ENCODE data around the gene ZNF670. TPM values are rescaled to one million over a fixed set of nuclear protein-coding genes. Genes with fewer than 3 reads are reported as not detected.

ZNF670 gene
- total and polyA plus RNA-seq, 9 of the 15 experiments (the other 6 are each of a cell fraction or from before 2014, with no cell fraction given) = 7.1 to 23.4 (median 11.8) TPM

GRCh38 chr1:247103859-247104591 is 25.4 kb upstream of the ZNF670 start, which contains the start of gene ZNF669 (continued):
- peak; percentile 87 for TF ChIP-seq TAF1 (IDR thresholded peaks at IDR 0.05; ENCODE audit: control insufficient read depth, extremely low read depth, insufficient read depth, low read length, severe bottlenecking)
- no peak for TF ChIP-seq NUFIP1 (IDR thresholded peaks at IDR 0.05; ENCODE audit: partially characterized antibody)
- TF ChIP-seq FOS (IDR thresholded peaks at IDR 0.05; ENCODE audit: extremely low read depth, insufficient read length) = peak; percentile 69
- TF ChIP-seq PTRF (tag; IDR thresholded peaks at IDR 0.05) = no peak
- TF ChIP-seq TSHZ1 (CRISPR knock-in tag; IDR thresholded peaks at IDR 0.05) = no peak
- no peak for TF ChIP-seq ZBED1 (IDR thresholded peaks at IDR 0.05)
- TF ChIP-seq KHSRP (IDR thresholded peaks at IDR 0.05) = no peak
- TF ChIP-seq SNIP1 (IDR thresholded peaks at IDR 0.05; ENCODE audit: low read depth) = no peak
- no peak; the same call in 1 of the 2 replicates for TF ChIP-seq EHMT2 (IDR thresholded peaks at IDR 0.05)
- no peak for TF ChIP-seq CTCFL (IDR thresholded peaks at IDR 0.05; ENCODE audit: borderline replicate concordance, insufficient read depth, low read depth, low read length, poor library complexity, severe bottlenecking)
- TF ChIP-seq ZNF561 (CRISPR knock-in tag; conservative IDR thresholded peaks at IDR 0.05) = no peak
- TF ChIP-seq RB1 (IDR thresholded peaks at IDR 0.05; ENCODE audit: low read depth) = peak; percentile 56; the same call in 1 of the 2 replicates
- TF ChIP-seq HDAC2 (IDR thresholded peaks at IDR 0.05) = no peak
- TF ChIP-seq GMEB1 (CRISPR knock-in tag; IDR thresholded peaks at IDR 0.05) = no peak
- no peak for TF ChIP-seq ARID2 (IDR thresholded peaks at IDR 0.05)
- TF ChIP-seq CTCF (IDR thresholded peaks at IDR 0.05 in 2 of 3, conservative IDR thresholded peaks at IDR 0.05 in 1 of 3; ENCODE audit: insufficient read depth in 2 of 3, low read depth in 1 of 3, low read length in 3 of 3) = no peak
- TF ChIP-seq EGR1 (conservative IDR thresholded peaks at IDR 0.05) = 0 out of 2 replicates have a peak, but pooled peaks have one; percentile 23
- peak; percentile 85 for TF ChIP-seq ESRRA (IDR thresholded peaks at IDR 0.05; ENCODE audit: borderline replicate concordance, low read depth)
- TF ChIP-seq HMG20A (CRISPR knock-in tag; conservative IDR thresholded peaks at IDR 0.05) = no peak
- no peak for TF ChIP-seq ZNF408 (CRISPR knock-in tag; IDR thresholded peaks at IDR 0.05; ENCODE audit: low read depth)
- no peak for TF ChIP-seq ERF (CRISPR knock-in tag; IDR thresholded peaks at IDR 0.05)

Measured in K562 (cell line).